HG02623 (cell line): ENCODE data around the gene CAMTA1.
"Not testable (repeated sequence)": the region's sequence is repeated elsewhere in the genome, so short reads cannot be mapped to it uniquely, and the experiment has no call there.

Source experiments
- ATAC-seq: cut with Tn5 transposase; IDR thresholded peaks from one replicate; pipeline ENCODE4 v1.9.1; 2021; ENCODE audit warnings: moderate library complexity; ENCODE audit not compliant: unreplicated experiment

The CAMTA1 gene

DNA sequence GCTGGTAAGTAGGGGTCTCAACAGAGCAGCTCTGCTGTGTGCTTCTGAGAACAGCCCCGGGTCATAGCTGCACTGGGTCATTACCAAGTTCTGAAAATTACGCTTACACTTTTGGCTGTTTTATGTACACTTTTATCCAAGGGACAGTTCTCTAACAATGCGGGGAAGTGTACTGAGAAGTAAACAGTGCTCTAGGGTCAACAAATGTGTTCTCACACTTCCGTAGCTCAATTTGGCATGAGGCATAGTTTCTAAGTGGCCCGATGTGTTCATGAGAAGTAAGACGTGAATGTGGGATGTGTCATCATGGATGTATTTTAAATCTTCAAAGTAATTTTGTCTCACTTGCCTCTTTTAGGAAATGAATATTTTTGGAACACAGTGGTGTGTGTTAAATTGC is 975.0 kb downstream of the CAMTA1 start:
- no peak for ATAC-seq

DNA sequence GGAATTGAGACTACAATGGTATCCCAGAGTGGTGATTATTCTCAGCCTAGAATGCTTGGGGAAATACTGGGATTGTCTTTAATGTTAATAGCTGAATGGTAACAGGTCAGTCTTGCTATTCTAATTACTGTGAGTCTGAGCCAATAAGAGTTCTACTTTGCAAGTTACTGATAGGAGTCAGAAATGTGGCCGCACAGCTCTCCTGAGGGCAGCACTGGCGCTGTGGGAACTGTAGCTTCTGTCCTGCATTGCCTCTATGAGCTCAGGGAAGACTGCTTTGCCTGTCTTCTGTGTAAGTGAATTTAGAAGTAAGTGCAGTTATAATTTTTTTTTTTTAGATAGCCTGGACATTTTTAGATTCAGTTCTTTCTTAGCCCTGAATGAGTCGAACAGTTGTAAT is 975.8 kb downstream of the CAMTA1 start:
- ATAC-seq = no peak

DNA sequence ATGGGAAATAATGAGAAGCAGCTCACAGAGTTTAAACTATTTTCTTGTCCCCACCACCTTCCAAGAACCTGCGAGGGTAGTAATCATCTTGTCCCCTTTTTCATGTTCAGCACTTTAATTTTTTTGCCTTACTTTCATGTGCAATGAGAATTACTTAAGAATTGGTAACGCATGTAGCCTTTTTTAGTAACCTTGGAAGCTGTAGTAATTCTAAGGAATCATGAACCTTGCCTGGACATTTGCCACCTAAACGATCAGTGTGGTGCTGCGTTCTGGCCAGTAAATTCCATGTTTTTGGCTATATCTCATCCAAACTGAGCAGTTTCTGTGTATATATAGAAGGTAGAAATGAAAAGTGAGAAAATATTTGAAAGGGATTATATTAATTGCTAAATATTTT is 981.9 kb downstream of the CAMTA1 start:
- ATAC-seq = no peak

DNA sequence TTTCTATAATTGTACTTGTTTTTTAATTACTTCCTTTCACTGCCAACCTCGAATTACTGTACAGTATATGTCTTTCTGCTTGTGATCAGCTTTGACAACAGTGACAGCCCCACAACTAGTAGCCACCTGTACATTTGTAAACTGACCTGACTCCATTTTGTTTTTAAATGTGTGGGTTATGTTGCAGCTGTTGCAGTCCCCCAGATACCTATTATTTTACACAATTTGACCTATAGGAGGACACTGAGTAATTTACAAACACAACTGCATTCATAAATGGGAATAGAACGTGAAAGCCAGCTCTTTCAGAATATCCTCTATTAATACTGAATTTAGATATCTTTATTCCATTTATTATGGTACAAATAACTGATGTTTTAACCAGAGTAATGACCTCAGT is 983.3 kb downstream of the CAMTA1 start:
- ATAC-seq = no peak

DNA sequence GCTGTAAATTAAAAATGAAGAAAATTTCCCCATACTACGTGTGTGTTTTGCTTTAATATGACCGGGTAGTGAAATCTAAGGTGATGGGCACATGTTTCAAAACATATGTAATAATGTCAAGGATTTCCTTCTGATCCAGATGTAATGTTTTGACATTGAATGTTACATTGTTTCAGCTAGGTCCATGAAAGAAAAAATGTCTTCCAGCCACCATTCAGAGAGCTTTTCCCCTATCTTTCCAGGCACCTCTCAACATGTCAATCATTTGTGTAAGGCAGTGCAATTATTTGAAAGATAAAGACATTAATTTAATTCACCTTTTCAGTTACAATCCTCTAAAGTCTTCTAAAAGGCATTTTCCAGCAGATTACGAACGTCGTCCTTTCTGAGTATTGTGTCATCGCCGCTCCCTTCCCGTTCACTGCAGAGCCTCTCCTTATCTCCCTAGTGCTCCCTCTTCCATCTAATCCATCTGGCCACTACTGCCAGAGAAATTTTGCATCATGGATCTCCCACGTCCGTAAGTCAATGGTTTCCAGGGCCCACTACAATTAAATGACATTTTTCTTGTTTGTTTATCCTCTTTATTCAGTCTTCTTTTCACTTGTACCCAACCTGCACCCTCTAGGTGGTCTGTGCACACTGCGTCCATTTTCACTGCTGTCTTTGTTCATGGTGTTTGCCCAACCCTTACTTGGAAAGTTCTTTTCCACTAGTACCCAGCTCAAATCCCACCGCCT is 984.6 kb downstream of the CAMTA1 start:
- no peak for ATAC-seq

DNA sequence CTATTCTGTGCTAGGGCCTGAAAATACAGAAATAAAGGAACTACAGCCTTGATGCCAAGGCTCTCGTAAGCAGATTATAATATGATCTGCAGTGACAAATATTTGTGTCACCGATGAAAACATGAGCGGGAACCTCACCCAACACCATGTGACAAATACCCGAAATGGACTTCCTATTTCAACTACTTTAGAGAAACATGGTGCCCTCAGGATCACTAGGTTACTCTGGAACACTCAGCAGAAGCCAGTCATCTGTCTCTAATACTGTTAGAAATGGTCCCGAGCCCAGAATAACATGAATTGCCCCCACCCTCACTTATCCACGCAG is 985.4 kb downstream of the CAMTA1 start:
- no peak for ATAC-seq

DNA sequence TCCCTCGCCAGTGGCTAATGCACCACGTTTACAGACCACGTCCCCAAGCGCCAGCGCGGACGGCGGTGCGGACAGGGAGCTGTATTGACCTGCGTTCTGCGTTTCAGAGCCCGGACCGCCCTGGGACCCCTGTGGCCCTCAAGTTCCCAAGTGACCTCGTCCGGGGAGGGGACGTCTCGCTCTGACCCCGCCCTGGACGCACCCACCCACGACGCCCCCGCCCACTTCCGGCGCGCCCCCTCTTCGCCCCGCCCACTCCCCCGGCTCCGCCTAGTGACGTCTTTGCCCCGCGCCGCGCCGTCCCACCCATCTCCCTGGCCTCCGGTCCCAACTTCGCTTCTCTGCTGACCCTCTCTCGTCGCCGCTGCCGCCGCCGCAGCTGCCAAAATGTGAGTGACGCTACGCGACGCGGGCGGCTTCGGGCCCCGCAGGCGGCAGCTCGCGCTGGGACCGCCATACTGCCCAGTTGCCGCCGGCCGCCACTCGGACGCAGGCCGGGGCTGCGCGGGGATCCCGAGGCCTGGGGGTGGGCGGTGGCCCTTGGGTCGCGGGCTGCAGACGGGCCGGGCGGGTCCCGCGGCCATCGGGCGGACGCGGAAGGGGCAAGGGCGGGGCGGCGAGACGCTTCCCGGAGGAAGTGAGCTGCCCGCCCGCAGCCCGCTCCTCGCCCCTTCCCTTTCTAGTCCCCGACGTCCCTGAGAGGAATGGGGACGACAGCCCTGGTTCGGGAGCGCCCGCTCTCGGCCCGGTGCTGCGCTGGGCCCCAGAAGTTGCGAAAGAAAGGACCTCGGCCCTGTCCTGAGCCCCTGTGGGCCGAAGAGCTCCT is 986.0 kb downstream of the CAMTA1 start, which contains the start of gene VAMP3:
Gene VAMP3, plus strand, starts transcription at position 300 of the 826 bp plus-strand sequence. Its CDS starts 88 bp downstream, at position 388.
- ATAC-seq = peak; percentile 67

DNA sequence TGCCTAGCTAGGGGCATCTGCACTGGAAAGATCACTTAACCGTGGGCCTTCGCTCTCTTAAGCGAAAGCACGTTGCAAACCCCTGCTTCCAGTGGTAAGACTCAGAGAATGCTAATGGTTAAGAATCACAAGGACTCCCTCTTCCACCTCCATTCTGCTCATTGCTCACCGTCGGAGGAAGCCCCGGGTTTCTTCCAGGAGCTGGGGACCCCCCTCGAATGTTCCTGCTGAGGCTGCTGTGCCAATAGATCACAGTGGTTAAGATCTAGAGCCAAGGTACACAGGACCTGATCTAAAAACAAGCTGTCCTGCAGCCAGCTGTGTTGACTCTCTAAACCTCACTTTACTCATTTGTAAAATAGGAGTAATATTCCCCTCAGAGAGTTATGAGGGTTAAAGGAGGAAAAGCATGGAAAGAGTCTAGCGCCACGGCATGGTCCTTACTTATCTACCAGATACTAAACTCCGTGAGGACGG is 986.6 kb downstream of the CAMTA1 start:
- ATAC-seq = no peak

DNA sequence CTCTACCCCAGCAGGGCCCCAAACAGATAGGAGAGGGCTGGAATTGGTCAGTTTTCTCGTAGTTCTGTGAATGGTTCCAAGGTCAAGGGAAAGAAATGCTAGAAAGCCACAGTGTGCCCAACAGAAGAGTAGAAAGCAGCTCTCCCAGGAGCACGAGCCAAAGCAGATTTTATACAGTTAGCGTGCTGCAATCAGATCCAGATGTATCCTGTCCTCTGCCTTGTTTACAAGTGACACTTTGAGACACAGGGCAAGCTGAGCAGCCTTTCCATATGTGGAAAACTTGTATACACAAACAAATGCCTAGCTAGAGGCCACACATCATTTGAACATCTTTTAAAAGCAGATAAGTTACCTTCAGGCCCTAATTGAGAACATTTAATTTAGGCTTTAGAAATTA is 992.3 kb downstream of the CAMTA1 start:
- no peak for ATAC-seq

DNA sequence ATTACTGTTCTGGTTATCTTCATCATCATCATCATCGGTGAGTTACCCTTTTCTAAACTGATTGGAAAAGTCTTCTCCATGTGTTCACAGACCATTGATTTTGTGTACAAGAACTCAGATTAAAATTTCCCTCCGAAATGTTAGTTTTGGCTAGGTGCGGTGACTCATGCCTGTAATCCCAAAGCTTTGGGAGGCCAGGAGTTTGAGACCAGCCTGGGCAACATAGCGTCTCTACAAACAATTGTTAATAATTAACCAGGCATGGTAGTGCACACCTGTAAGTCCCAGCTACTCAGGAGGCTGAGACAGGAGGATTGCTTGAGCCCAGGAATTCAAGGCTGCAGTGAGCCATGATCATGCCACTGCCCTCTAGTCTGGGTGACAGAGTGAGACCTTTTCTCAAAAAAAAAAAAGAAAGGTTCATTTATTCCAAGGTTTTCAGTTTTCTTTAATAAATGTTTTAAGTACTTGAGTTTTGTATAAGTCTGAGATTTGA is 992.9 kb downstream of the CAMTA1 start:
- ATAC-seq = no peak

DNA sequence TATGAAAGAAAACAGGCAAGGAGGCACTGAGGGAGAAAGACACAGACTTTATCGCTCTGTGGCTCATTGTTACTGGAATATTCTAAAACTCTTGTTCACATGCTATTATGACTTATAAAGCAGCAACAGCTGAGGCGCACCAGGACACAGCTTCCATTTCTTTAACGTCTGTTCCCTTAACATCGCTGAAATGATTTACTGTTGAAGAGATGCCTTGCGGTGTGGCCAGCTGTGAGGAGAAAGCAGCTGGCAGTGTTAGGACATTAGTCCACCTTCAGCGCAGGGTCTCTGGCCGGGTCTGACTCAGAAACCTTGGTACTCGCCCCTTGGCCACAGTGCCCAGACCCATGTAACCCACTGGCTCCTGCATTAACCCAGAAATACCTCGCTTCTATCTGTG is 995.7 kb downstream of the CAMTA1 start:
- ATAC-seq = no peak

DNA sequence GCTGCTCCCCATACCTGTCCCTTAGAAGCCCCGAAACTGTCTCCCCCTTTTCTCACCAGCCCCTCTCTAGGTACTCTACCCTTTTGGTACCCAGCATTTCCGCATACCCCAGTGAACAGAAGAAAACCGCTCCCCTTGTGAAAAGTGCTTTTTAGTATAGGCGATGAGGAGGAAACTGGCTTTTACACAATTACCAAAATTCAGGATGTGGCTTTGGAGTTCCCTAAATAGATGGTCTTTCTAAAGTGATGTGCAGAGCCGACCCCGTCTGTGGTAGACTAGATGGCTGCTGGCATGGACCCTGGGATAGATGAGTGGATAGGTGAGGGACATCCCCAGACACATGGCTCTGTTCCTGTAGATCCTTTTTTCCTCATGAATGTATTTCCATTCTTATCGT is 996.2 kb downstream of the CAMTA1 start:
- ATAC-seq = no peak

DNA sequence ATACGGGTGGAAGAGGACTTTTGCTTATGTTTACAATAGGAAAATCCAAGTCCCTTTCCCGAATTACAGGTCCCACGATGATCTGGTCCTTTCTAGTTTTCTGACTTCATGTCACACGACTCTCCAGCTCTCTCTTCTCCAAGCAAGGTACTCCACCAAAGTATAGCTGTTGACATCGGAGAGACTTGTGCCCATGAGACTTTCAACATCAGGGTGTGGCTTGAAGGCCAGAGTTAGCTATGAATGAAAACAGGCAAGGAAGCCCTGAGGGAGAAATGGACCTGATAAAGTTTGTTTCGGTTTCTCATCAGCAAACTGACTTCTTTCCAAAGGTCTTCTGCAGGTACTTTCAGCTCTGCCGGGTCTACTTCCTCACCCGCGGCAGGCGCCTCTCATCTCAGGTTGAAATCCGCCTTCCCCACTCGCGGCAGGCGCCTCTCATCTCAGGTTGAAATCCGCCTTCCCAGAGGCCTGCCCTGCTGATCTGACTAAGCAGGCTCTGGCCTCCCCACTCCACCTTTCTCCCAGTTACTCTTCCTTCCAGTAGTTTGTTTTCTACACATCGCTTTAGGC is 996.8 kb downstream of the CAMTA1 start:
- no peak for ATAC-seq

DNA sequence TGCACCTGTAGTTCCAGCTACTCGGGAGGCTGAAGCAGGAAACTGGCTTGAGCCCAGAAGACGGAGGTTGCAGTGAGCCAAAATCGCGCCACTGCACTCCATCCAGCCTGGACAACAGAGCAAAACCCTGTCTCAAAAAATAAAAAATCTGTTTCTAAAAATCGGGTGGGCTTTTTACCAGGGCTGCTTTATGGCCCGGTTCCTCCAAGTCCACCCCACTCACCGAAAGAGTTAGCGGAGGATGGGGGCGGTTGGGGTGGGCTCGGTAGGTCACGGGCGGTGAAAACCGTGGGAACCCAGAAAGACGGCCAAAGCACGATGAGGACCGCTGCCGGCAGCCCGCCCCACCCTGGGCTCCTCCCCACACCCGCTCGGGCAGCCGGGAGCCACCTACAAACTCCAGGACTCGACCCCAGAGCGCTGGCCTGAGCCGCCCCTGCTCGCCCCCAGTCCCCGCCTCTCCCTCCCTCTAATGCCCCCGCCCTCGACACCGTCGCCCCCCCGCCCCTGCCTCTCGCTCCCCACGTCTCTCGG is 998.0 kb downstream of the CAMTA1 start:
- ATAC-seq = no peak

DNA sequence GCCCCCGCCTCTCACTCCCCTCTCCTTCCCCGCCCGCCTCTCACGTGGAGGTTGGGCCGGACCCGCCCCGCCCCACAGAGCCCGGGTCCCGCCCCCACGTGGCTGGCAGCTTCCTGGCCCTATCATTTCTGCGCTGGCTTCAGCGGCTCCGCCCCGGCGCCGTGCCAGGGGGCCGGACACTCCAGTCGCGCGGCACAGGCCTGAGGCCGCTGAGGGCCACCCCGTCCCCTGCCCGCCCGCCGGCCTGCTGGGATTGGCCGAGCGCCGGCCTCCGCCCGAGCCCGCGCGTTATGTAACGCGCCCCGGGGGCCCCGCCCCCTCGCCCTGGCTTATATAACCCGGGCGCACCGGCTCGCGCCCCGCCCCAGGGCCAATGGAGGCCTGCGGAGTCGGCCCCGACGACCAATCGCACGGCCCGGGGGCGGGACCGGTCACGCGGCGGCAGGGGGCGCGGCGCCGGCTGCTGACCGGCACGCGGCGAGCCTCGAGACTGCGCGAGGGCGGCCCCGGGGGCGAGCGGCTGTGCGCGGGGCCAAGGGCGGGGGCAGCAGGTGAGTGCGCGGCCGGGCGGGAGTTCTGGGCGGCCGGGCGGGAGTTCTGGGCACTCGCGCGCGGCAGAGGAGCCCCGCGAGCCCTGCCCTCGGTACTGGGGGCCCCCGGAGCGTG is 998.7 kb downstream of the CAMTA1 start, which contains the start of gene PER3:
Gene PER3, plus strand, starts transcription at position 466 of the 666 bp plus-strand sequence. CDS start 587 bp downstream, outside the sequence.
- peak; percentile 88 for ATAC-seq

DNA sequence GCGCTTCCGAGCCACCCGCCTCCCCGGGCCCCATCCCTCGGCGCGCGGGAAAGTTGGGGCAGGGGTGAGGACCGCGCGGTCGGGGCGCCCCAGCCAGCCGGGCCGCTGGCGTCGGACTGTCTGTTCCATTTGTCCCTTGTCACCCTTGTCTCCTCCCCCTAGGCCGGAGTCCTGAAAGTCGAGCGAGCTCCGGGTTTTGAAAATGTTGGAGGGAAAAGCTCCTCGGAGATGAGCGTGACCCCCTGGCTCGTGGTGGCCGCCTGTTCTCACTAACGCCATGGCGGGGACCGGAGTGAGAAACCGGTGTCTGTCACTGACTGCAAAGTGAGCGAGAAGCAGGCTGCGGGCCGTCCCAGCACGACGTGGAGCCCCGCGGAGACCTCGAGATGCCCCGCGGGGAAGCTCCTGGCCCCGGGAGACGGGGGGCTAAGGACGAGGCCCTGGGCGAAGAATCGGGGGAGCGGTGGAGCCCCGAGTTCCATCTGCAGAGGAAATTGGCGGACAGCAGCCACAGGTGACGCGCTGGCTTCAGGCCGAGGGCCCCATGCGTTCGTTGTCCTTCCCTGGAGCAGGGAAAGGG is 999.3 kb downstream of the CAMTA1 start:
- ATAC-seq = no peak

DNA sequence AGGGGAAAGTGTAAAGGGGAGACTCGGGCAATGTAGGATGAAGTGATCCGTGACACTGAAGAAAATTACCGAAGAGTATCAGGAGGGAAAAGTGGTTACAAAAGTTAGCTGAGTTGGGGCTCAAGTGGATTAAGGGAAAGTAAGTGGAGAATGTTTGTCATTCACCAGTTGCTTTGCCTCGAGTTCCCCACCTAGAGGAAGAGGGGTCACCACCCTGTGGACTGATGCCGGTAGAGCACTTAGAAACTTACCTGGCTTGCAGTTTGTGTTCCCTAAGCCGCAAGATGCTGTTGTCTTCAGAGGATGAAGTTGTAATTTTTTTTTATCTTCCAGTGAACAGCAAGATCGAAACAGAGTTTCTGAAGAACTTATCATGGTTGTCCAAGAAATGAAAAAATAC is 999.9 kb downstream of the CAMTA1 start:
- ATAC-seq = no peak

DNA sequence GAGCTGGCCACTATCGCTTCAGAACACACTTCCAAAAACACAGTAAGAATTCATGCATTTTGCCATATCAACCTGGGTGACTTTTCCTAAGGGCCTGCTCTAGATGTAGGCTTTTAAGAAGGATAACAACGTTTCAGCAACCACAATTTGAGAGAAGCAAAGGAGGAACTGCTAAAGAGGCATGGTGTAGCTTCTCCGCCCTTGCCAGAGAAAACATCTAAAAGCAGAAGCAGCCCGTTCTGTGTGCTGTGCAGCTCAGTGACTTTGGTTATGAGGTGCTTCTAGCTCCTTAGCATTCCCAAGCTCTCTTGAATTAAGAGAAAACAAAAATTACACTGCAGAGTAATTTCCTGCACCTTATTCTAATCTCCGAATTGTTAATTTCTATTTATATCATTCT is 1001.5 kb downstream of the CAMTA1 start:
- ATAC-seq = no peak

DNA sequence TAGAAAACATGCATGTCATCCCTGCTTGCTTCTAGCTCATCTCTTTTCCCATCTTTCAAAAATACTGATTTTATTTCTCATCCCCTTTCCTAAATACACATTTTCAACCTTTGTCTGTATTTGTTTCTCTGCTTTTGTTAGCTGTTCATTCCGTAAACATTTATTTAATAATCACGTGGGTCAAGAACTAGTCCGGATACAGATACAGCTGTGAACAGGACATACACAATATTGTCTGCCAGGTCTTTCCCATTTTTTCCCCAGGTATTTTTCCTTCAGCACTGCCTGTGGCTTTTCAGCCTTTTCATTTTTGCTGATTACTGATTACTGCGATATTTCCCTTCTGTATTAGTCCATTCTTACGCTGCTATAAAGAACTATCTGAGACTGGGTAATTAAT is 1004.6 kb downstream of the CAMTA1 start:
- ATAC-seq = no peak

DNA sequence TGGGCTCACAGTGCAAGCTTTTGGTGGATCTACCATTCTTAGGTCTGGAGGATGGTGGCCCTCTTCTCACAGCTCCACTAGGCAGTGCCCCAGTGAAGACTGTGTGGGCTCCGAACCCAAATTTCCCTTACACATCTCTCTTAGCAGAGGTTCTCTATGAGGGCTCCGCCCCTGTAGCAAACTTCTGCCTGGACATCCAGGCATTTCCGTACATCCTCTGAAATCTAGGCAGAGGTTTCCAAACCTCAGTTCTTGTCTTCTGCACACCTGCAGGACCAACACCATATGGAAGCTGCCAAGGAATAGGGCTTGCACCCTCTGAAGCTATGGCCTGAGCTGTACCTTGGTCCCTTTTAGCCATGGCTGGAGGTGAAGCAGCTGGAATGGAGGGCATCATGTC is 1005.8 kb downstream of the CAMTA1 start:
- ATAC-seq = not testable (repeated sequence)
